Measurements from ENCODE around the gene SELENOV.

Gene SELENOV

GRCh38 chr19:39520541-39521484 lies 5.9 kb downstream of the SELENOV start:
- DNase-seq: no peak

- no peak for DNase-seq
Measured at GRCh38 chr19:39524495-39524894, 9.6 kb downstream of the SELENOV start.

DNA sequence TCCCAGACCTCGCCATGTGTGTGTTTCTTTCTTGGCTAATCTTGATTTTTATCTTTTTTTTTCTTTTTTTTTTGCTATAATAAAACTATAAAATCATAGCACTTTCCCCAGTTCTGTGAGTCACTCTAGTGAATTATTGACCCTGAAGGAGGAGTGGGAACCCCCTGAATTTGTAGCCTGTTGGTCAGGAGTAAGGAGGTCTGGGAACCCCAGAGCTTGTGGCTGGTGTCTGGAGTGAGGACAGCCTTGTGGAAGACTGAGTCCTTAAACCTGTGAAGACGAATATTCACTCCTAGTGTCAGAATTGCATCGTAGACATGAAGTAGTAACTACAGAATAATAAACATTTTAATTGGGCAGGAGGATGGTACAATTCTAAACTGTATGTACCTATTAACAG lies 10.3 kb downstream of the SELENOV start:
- no peak for DNase-seq

GRCh38 chr19:39531834-39532232 lies 16.9 kb downstream of the SELENOV start:
- no peak for DNase-seq

DNA sequence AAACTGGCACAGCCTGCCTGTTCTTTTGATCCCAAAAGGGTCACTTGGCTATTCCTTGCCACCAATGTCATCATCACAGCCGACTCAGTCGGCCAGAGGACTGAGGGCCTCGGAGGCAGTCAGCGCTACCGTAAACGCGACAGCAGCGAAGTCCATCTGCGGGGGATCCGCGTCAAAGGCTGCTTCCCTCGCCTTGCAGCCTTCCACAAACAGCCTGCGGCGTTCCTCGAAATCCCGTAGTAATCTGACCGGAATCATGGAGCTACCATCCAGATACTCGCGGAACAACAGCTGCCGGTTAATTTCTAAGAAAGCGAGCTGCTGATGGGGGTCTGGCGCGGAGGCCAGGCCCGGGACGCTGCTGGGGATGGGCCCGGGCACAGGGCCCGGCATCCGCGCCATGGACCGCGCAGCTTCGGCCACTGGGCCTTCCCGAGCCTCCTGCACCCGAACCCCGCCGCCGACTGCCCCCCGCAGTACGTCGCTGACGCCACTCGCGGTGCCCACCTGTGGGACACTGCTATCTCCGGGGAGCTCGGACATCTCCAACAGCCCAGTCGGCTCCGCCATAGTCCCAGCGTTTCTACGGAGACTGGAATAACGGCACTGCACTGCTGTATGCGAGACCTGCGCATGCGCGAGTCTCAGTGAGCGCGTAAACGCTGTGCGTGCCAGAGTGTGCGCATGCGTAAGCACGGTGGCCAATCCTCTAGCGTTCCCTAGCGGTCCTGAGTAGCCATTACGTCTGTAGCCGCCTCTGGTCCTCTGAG lies 17.5 kb downstream of the SELENOV start, which contains the start of gene EID2B:
TSS of gene EID2B (minus strand) at position 620 of the 770 bp plus-strand sequence. CDS start at position 570, 50 bp downstream.
- DNase-seq: peak; percentile 94

DNA sequence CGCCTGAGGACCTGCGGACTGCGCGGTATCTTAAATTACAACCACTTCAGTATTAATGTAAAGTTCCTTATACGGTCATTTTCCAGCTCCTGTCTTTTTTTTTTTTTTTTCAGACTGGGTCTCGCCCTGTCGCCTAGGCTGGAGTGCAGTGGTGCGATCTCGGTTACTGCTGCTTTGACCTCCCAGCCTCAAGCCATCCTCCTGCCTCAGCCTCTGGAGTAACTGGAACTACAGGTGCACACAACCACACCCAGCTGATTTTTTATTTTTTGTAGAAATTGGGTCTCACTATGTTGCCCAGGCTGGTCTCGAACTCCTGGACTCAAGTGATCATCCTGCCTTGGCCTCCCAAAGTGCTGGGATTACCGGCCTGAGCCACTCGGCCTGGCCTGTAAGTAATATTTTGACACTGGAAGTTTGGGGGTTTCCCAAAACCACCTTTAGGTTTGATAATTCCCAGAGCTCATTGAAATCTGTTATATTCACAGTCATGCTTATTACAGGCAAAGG lies 18.1 kb downstream of the SELENOV start:
- no peak for DNase-seq

- no peak for DNase-seq
Measured at GRCh38 chr19:39533791-39534190, 18.9 kb downstream of the SELENOV start.

GRCh38 chr19:39539165-39539517 lies 24.2 kb downstream of the SELENOV start:
- no peak for DNase-seq

GRCh38 chr19:39539518-39540332 lies 24.8 kb downstream of the SELENOV start, which contains the start of gene EID2:
Gene EID2, minus strand, starts transcription at chr19:39540161. Its CDS starts 82 bp downstream, at chr19:39540079.
- DNase-seq: peak; percentile 92

GRCh38 chr19:39540333-39540673 lies 25.4 kb downstream of the SELENOV start:
- DNase-seq: no peak

- no peak for DNase-seq
Measured at GRCh38 chr19:39542206-39542605, 27.3 kb downstream of the SELENOV start.

DNA sequence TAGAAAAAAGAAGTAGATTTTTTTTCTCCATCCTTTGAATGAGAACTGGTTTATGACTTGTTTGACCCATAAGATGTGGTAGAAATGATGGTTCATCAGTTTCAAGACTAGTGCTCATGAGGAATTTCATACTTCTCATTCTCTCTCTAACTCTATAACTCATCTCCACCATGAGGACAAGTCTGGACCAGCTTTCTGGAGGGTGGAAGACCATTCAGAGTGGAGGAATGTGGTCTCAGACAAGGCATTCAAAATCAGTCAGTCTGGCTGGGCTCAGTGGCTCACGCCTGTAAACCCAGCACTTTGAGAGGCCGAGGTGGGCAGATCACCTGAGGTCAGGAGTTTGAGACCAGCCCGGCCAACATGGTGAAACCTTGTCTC lies 28.5 kb downstream of the SELENOV start:
- DNase-seq: no peak

DNA sequence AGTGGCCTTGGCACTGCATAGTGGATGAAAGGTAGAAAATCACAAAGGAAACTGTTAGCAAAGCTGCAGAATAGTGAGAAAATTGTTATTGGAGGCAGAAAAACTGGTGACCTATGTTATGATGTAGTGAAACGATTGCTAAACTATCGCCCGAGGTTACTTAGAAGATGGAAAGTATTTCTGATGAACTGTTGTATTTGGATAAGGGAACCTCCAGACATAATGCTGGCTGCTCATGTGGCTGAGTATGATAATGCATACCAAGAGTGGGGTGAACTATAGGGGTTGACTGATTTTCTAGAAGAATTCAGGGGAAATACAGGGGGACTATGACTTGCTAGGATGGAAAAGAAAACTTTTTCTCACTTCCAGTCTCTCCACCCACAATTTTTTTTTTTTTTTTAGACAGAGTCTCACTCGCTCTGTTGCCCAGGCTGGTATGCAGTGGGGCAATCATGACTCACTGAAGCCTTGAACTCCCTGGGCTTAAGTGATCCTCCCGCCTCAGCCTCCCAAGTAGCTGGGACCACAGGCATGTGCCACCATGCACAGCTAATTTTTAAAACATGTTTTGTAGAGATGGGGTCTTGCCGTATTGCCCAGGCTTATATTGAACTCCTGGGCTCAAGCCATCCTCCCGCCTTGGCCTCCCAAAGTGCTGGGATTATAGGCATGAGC lies 29.4 kb downstream of the SELENOV start:
- no peak for DNase-seq

DNA sequence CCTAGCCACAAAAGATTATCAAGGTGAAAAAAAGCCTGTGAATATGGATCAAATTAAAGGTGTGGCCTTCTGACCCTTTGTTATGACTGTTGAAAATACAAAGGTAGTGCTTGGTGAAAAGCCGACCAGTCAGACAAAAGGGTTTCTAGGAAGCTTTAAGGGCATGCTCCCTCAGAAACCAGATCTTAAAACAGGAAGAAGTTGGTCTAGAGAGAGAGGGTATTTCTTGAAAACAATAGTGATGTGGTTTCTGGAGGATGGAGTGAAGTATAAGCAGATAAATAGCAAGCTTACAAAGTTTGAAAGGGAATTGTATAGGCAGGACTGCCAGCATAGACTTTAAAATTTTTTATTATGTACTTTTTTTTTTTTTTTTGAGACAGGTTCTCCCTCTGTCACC lies 30.0 kb downstream of the SELENOV start:
- peak; percentile 46 for DNase-seq

DNA sequence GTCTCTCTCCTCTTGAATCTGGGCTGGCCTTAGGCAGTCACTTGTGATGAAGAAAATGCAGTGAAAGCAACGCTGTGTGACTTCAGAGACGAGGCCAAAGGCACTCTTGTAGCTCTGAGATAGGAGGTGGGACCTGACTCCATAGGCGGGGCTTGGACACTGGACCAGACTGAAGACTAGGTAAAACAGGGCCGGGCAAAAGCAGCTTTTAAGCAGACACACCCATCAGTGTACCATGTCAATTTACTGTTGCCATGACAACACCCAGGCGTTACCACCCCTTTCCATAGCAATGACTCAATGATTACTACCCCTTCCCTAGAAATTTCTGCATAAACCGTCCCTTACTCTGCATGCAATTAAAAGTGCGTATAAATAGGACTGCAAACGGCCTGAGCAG lies 31.7 kb downstream of the SELENOV start:
- DNase-seq: no peak

DNA sequence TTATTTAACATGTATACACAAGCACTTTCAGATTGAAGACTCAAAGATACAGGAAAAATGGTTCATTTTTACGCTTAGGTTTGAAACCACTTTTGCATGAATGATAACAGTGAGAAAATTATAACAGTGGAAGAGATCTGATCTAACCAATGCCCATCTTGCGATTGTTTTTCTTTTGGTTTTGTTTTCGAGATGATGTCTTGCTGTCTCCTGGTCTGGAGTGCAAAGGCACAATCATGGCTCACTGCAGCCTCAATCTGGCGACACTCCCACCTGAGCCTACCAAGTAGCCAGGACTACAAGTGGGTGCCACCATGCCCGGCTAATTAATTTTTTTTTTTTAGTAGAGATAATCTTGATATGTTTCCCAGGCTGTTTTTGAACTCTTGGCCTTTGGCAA lies 35.3 kb downstream of the SELENOV start:
- no peak for DNase-seq

DNA sequence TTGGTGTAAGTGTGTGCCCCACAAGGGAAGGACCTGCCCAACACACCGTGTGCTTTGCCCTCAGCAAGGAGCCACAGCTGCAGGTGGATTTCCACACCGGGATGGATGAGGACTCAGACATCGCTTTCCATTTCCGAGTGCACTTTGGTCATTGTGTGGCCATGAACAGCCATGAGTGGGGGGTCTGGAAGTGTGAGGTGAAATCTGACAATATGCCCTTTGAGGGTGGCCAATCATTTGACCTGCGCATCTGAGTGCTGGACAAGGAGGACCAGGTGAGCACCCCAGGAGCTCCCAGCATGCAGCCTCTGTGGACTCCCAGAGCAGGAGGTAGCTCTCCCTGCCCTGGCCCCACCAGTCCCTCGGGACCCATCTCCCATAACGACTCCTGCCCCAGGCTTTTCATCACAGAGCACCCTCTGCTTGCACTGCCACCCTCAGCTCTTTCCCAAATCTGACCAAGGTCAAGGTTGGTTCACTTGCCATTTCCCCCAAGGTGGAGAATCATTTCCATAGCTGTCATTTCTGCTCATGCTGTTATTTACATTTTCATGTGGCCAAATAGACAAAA lies 38.2 kb downstream of the SELENOV start:
- DNase-seq: no peak

GRCh38 chr19:39554701-39555311 lies 39.9 kb downstream of the SELENOV start:
- DNase-seq: no peak

DNA sequence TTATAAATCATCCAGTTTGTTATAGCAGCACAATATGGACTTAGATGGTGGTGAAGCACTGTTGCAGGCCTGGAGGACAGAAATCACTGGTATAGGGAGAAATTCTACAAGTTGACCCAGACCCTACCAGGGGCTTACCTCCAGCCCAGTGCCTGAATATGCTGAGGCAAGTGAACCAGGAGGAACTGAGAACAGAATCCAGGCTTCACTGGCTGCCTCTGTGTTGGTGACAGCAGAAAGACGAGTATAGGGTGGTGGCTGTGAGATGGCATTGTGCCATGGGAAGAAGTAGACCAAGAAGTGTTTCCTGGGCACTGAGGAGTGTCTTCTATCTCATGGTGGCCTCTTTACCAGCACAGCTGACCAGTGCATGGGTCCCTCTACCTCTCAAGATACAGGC lies 40.9 kb downstream of the SELENOV start:
- DNase-seq: no peak

GRCh38 chr19:39557811-39558623 lies 43.1 kb downstream of the SELENOV start:
- peak; percentile 39 for DNase-seq

Measured in central memory CD4-positive, alpha-beta T cell (primary cell).